HG03045 (cell line): ENCODE data around the gene ADCY7.

Source experiments
- ATAC-seq: cut with Tn5 transposase; IDR thresholded peaks from one replicate; pipeline ENCODE4 v1.9.1; 2021; ENCODE audit warnings: mild to moderate bottlenecking, moderate library complexity; ENCODE audit not compliant: unreplicated experiment

Gene ADCY7

DNA sequence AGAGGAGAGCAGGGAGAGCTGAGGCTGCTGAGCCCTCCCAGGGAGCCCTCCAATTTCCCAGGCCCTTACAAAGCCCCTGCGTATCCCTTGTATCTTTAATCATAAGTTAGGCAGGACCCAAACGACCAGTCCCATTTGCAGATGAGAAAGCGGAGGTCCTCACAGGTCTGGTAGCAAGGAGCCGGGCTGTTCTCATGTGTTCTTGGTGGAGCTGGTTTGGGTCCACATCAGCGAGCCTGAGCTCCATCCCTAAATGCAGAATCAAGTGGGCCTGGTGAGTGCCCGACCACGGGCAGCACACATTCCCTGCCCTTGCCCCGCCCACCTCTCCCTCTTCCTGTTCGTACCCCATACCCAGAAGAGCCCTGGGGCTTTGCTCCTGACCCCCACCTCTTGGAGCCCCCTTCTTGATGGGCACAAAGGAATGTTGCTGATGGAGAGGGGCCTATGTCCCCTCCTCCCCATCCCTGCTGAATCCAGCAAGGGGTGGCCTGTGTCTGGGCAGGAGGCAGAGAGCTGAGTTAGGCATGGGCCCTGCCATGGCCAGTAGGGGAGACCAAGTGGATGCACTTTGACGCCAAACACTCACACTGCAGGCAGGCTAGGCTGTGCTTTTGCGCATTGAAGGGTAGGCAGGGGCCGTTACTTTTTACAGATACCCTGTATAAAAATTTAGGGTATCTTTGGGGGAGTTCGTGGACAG, 18.3 kb upstream of the ADCY7 start:
- ATAC-seq, result no peak

- ATAC-seq, result no peak
Measured at GRCh38 chr16:50248845-50249244, 17.5 kb upstream of the ADCY7 start.

DNA sequence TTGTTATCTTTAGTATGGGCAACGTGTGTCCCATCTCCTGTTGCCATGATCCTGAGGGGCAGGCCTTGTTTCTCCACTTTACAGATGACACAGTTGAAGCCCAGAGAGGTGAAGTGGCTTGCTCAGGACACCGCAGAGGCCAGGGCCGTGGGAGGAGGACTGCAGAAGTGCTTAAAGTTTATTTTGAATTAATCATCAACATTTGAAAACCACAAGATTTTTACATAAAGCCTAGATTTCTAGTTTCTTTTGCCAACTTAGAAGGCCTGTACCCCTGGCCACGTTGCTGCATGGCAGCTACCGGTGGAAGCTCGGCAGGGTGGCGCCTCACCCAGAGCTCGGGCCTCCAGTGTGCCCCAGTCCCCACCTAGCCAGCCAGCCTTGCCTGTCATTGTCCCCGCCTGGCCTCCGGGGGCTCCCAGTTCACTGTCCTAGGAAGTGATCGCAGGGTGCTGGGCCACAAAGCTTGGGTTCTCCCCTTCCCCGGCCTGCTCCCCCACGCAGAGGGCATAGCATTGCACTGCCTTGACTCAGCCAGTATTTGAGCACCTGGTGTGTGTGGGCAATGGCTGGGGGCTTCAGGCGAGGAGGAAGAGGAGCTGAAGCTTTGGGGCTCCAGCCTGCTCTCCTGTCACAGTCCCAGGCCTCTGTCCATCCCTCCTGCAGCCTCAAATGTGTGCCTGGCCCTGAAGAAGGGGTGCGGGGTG, 14.8 kb upstream of the ADCY7 start:
- no peak for ATAC-seq

DNA sequence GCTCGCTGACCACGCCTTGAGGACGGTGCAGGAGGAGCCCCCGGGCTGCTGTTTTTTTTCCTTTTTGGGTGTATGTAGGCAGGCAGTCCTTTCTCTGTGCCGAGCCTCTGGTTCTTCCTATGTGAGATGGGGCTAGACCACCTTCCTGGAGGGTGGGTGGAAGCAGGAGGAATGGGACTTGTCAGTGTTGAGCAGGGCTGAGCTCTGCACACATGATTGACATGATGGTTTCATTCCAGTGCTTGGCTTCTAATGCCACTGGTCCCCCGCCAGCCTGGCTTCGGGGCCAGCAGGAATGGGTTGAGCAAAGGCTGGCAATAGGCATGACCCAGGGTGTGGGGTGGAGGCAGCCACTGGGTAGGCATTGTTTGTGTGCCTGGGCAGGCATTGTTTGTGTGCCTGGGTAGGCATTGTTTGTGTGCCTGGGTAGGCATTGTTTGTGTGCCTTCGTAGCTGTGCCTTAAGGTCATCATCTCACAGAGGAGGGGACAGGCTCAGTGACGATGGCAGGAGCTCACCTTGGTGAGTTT, 14.2 kb upstream of the ADCY7 start:
- ATAC-seq, result no peak

- ATAC-seq, result no peak
Measured at GRCh38 chr16:50252874-50253513, 13.4 kb upstream of the ADCY7 start.

DNA sequence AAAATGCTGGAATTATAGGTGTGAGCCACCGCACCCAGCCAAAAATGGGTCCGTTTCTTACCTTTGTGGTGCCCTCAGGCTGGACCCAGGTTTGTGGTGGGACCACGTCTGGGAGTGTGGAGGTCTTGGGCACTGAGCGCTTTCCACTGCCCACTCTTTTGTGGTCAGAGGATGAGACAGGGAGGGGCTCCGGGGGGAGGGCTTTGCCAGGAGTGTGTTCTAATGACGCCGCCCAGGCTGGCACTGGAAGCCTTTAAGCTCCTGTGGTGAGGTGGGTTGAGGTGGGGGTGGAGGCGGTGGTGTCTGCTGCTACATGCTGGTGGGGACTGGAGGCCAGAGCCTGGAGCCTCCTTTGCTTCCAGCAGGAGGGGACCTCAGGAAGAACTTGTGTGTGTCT, 12.8 kb upstream of the ADCY7 start:
- no peak for ATAC-seq

DNA sequence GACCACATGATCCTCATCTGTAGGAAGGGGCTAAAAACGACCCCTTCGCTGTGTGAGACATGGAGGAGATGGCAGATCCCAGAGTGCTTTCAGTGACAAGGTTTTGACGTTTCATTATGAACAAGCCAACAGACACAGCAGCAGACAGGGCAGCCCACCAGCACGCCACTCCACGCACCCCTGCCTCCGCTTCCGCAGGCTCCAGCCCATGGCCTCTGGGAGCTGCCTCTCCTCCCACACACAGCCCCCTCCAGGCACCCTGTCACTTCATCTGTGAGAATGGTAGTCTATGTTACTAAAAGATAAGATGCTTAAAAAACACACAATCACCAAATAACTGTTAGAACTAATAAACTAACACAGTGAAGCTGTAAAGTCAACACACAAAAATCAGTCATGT, 12.3 kb upstream of the ADCY7 start:
- ATAC-seq, result no peak

DNA sequence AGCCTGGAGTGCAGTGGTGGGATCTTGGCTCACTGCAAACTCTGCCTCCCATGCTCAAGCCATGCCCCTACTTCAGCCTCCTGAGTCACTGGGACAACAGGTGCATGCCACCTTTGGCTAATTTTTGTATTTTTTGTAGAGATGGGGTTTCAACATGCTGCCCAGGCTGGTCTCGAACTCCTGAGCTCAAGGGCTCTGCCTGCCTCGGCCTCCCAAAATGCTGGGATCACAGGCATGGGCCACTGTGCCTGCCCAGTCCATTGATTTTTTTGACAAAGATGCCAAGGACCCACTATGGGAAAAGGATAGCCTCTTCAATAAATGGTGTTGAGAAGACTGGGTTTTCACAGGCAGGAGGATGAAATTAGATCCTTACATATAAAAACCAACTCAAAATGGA, 10.8 kb upstream of the ADCY7 start:
- no peak for ATAC-seq

GRCh38 chr16:50256604-50257003, 9.7 kb upstream of the ADCY7 start:
- no peak for ATAC-seq

DNA sequence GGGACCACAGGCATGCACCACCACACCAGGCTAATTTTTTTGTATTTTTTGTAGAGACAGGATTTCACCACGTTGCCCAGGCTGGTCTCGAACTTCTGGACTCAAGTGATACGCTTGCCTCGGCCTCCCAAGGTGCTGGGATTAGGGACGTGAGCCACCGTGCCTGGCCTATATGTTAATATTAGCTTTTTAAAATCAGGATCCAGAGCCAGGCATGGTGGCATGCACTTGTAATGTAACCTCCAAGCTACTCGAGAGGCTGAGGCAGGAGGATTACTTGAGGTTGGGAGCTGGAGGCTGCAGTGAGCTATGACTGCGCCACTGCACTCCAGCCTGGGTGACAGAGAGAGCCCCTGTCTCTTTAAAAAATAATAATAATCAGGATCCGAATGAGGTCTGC, 8.5 kb upstream of the ADCY7 start:
- no peak for ATAC-seq

DNA sequence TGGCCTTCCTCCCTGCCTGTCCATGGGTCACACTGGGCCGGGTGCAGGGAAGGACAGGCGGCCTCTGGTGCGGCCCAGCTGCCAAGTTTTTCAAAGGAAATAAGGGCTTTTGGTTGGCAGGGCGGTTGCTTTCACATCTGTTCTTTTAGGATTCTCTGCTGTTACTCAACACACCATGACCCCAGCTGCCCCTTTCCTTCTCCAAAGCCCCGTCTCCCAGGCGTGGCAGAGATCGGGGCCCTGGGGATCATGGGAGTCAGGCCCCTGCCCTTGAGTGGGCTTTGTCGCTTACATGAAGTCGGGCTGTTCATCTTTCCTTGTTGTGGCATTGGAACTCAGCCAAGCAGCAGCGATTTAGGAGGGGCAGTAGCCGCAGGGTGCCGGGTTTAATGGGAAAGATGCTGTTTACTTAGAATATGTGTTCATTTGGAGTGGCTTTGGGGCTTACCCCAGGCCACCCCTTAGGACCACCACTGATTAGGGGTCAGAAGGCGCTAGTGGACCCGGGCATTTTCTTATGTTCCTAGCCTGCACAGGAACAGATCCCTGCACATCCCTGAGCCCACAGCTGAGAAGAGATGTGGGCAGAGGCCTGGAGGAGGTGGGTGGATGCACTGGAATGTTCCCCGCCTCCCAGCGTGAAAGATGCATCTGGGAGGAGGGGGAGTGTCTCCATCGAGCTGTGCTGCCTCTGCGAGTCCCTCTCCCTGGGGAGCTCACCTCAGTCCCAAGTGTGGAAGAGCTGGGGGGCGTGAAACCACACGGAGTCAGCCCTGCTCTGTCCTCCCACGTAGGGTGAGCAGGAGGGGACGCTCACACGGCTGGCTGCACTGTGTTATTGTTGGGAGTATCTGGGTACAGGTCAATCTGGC, 6.8 kb upstream of the ADCY7 start:
- ATAC-seq, result no peak

GRCh38 chr16:50260206-50261159, 5.9 kb upstream of the ADCY7 start:
- no peak for ATAC-seq

DNA sequence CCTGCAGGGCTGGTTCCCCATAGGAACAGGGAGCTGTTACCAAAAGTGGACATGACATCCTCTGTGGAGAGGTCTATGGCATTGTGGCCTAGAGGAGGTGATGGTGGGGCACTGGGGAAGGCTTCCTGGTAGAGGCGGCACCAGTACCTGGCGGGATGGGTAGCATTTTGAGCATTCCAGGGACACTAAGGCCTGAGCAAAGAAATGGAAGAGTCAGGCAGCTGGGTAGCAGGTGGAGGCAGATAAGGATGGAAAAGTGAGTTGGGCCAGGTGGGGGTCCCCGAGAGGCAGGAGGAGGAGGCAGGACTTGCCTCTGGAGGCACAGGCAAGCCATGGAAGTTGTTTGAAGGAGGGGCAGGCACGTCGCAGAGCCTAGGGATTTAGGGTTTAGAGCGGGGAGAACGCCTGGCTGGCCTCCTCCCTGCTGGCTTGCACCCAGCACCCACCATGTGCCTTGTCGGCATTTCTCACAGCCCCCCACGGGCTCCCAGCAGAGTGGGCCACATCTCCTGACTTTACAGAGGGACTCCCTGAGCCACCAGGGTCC, 5.1 kb upstream of the ADCY7 start:
- ATAC-seq, result no peak

- ATAC-seq, result no peak
Measured at GRCh38 chr16:50261707-50262235, 4.6 kb upstream of the ADCY7 start.

- ATAC-seq, result no peak
Measured at GRCh38 chr16:50263060-50263909, 3.1 kb upstream of the ADCY7 start.

DNA sequence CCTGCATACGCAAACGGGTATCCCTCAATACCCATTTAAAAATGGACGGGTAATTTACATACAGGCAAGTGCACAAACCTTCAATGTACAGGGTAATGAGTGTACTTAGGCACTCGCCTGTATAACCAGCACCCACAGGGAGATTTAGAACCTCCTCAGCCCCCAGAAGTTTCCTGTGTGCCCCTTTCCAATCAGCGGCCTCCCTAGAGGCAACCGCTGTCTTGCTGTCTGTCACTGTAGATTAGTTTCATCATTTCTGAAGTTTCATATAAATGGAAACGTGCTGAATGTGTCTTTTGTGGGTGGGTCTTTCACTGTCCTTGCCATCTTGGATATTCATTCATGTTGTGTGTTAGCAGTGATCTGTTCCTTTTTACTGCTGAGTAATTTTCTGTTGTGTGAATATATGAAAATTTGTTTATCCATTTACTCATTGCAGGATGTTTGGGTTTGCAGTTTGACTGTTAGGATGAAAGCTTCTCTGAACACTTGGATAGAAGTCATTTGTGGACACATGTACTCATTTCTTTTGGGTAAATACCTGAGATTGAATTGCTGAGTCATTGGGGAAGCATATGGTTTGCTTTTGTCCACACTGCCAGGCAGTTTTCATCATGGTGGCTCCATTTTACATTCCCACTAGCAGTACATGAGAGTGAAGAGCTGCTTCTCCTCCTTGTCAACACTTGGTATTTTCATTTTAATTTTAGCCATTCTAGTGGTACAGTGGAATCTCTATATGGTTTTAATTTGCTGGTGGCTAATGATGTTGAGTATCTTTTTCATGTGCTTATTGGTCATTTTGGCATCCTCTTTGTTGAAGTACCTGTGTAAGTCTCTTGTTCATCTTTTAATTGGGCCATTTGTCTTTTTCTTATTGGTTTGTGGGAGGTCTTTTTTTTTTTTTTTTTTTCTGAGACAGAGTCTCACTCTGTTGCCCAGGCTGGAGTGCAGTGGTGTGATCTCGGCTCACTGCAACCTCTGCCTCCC, 2.1 kb upstream of the ADCY7 start:
- ATAC-seq, result no peak

GRCh38 chr16:50265260-50265659, 1.1 kb upstream of the ADCY7 start:
- no peak for ATAC-seq
